K562 (cell line): Measurements from ENCODE around the gene FMNL3. TPM values are rescaled to one million over a fixed set of nuclear protein-coding genes. Genes with fewer than 3 reads are reported as not detected.

Source experiments
- ATAC-seq: fragments of 200-7000 bp; cut with Tn5 transposase; 3 replicates; pipeline ENCODE4 v1.9.1; 2020; ENCODE audit warnings: moderate library complexity
- BruUV-seq: library from RNA; stranded (reverse); fragments of 400-500 nt; replicated peaks from 2 replicates; lab custom pipeline; 2021; lab: Mats Ljungman, UMichigan
- CTCF ChIA-PET: fragments of 300-600 bp; formaldehyde crosslinking; extraction: SDS; loops from one replicate; lab custom pipeline; 2021; ENCODE audit warnings: low intra/inter-chr PET ratio; lab: Yijun Ruan, JAX
- POLR2A ChIA-PET: fragments of 300-600, 350-650 bp; sonication (Branson Sonifier 250); formaldehyde crosslinking; extraction: SDS; loops from one replicate; lab custom pipeline; 2021; ENCODE audit warnings: antibody characterized with exemption, inconsistent platforms; lab: Yijun Ruan, JAX
- DNase-seq, 4 experiments: peaks; one replicate each; pipeline versions ENCODE4 v3.0.0 to v3.0.0-alpha.2; 2011 to 2018; ENCODE audit warnings: low spot score in 3 of 4, mixed read lengths in 3 of 4; ENCODE audit errors: extremely low read depth in 1 of 4
- FAIRE-seq: peaks from 2 replicates; lab custom pipeline; 2011; peaks lifted over from hg19 to GRCh38; lab: Jason Lieb, UNC
- H2AFZ ChIP-seq: 2 replicates; pipeline ENCODE4 v1.6.0; 2011; ENCODE audit warnings: low read depth, low read length, control low read depth, inconsistent platforms
- H3K27ac ChIP-seq: fragments of 200-600 bp; 3 replicates; pipeline ENCODE4 v1.8.0; 2011; ENCODE audit warnings: low read depth, mild to moderate bottlenecking, control low read depth, inconsistent platforms, low read length, moderate library complexity, mixed read lengths; ENCODE audit errors: extremely low read depth
- H3K27me3 ChIP-seq, 2 experiments: fragments of 300-600 bp in 1 of 2; 2 replicates in 1 of 2; 3 replicates in 1 of 2; pipeline versions ENCODE4 v1.6.0 to v1.8.0; 2011; ENCODE audit warnings: inconsistent platforms in 2 of 2, low read length in 2 of 2, mild to moderate bottlenecking in 1 of 2, mixed read lengths in 1 of 2, moderate library complexity in 1 of 2; ENCODE audit not compliant: control insufficient read depth in 2 of 2, insufficient read depth in 2 of 2
- H3K36me3 ChIP-seq: fragments of 300-600 bp; 3 replicates; pipeline ENCODE4 v1.8.0; 2011; ENCODE audit warnings: mild to moderate bottlenecking, low read length, inconsistent platforms; ENCODE audit not compliant: control insufficient read depth, insufficient read depth
- H3K4me1 ChIP-seq, 2 experiments: fragments of 200-600 bp in 1 of 2; replicated peaks in 1 of 2; 2 replicates in 1 of 2; 3 replicates in 1 of 2; pipeline versions ENCODE4 v1.5.1 to v1.8.0; 2011; ENCODE audit warnings: inconsistent platforms in 2 of 2, low read length in 2 of 2, mild to moderate bottlenecking in 1 of 2, mixed read lengths in 1 of 2, moderate library complexity in 1 of 2; ENCODE audit not compliant: control insufficient read depth in 2 of 2, insufficient read depth in 2 of 2
- H3K4me2 ChIP-seq: 2 replicates; pipeline ENCODE4 v1.6.1; 2011; ENCODE audit warnings: low read length, control low read depth, inconsistent platforms, mixed read lengths; ENCODE audit not compliant: insufficient read depth
- H3K4me3 ChIP-seq: fragments of 200-600 bp; sonication (generic), shearing (Covaris generic); 2 replicates; pipeline ENCODE4 v1.5.1; 2016; ENCODE audit warnings: control low read depth, inconsistent platforms
- H3K79me2 ChIP-seq: fragments of 200-600 bp; 3 replicates; pipeline ENCODE4 v1.8.0; 2011; ENCODE audit warnings: low read length, inconsistent platforms; ENCODE audit not compliant: control insufficient read depth, insufficient read depth
- H3K9ac ChIP-seq, 2 experiments: 2 replicates each; pipeline versions ENCODE4 v1.6.0 to v1.6.1; 2011; ENCODE audit warnings: low read depth in 2 of 2, low read length in 2 of 2, control low read depth in 1 of 2, inconsistent platforms in 1 of 2, mild to moderate bottlenecking in 1 of 2, mixed read lengths in 1 of 2; ENCODE audit not compliant: insufficient read depth in 1 of 2
- H3K9me1 ChIP-seq: one replicate; pipeline ENCODE4 v1.6.0; 2011; ENCODE audit warnings: inconsistent platforms, mild to moderate bottlenecking, low read length, moderate library complexity; ENCODE audit not compliant: control insufficient read depth, insufficient read depth
- H3K9me3 ChIP-seq: replicated peaks from 2 replicates; pipeline ENCODE4 v1.5.1; 2011; ENCODE audit warnings: low read depth, low read length, inconsistent platforms; ENCODE audit not compliant: control insufficient read depth, insufficient read depth
- H4K20me1 ChIP-seq: replicated peaks from 2 replicates; pipeline ENCODE4 v1.6.1; 2011; ENCODE audit warnings: low read length, inconsistent platforms, mixed read lengths; ENCODE audit not compliant: control insufficient read depth, insufficient read depth
- C11orf30 ChIP-seq: fragments of 450-650 bp; IDR thresholded peaks from 2 replicates; pipeline ENCODE4 v1.6.1; 2016; ENCODE audit warnings: low read depth, mild to moderate bottlenecking
- CBX2 ChIP-seq: fragments of 200-600 bp; sonication (generic); IDR thresholded peaks from one replicate; pipeline ENCODE4 v1.6.1; 2012; ENCODE audit warnings: mild to moderate bottlenecking, low read length, inconsistent platforms; ENCODE audit not compliant: insufficient read depth, poor library complexity, severe bottlenecking
- FOXA3 ChIP-seq, 2 experiments: fragments of 450-650 bp in 1 of 2; sonication (generic) in 1 of 2; formaldehyde crosslinking; IDR thresholded peaks in 1 of 2; conservative IDR thresholded peaks in 1 of 2; 2 replicates each; pipeline versions ENCODE4 v1.4.0 to v1.8.0; 2020 to 2022; ENCODE audit warnings: mild to moderate bottlenecking in 2 of 2, missing genetic modification reagents in 1 of 2
- HDAC6 ChIP-seq: IDR thresholded peaks from 2 replicates; pipeline ENCODE4 v1.6.1; 2012; ENCODE audit warnings: low read depth, mild to moderate bottlenecking, control low read depth, inconsistent platforms, low read length, moderate library complexity
- MAZ ChIP-seq, 2 experiments: fragments of 450-650 bp in 1 of 2; sonication (generic) in 1 of 2; formaldehyde crosslinking; IDR thresholded peaks in 1 of 2; conservative IDR thresholded peaks in 1 of 2; 2 replicates each; pipeline versions ENCODE4 v1.4.0 to v1.5.0; 2020; ENCODE audit warnings: mild to moderate bottlenecking in 1 of 2, missing genetic modification reagents in 1 of 2
- PYGO2 ChIP-seq: fragments of 450-650 bp; IDR thresholded peaks from 2 replicates; pipeline ENCODE4 v1.6.1; 2016; ENCODE audit warnings: mild to moderate bottlenecking, missing genetic modification characterization, moderate library complexity, missing compliant biosample characterization
- ZNF589 ChIP-seq: fragments of 200-800 bp; sonication (Bioruptor generic); IDR thresholded peaks from 2 replicates; pipeline ENCODE4 v1.6.1; 2016; ENCODE audit warnings: low read depth, missing genetic modification characterization, missing compliant biosample characterization
- WGBS: fragments of 100-300 bp; shearing (Covaris generic); methylation state at CpG from one replicate; pipeline ENCODE4 v1.1.6; 2016; ENCODE audit warnings: low coverage, mixed read lengths; ENCODE audit not compliant: insufficient coverage; ENCODE audit errors: missing lambda C conversion rate; 5-methylcytosine and 5-hydroxymethylcytosine counted together
- in situ Hi-C: fragments of 300-500 bp; cut with MboI; formaldehyde crosslinking; loops from 4 replicates; pipeline ENCODE4 v1.15.0; 2018; ENCODE audit warnings: inconsistent platforms, mixed read lengths
- intact Hi-C: fragments of 100-400 bp; cut with micrococcal nuclease; formaldehyde crosslinking; loops from 2 replicates; pipeline ENCODE4 v1.14.2; 2022
- polyA plus RNA-seq, 8 experiments: library from polyadenylated mRNA; depleted of rRNA in 4 of 8; stranded (reverse) in 5 of 8; unstranded in 3 of 8; fragments of >200 nt; fragmentation: Nextera tagmentation in 2 of 8; fragmentation: Illumina TruSeq in 1 of 8; extraction: Ambion mirVana in 2 of 8; extraction: Trizol in 1 of 8; gene quantifications; 2 replicates each; pipeline versions ENCODE4 v1.2.1 to v1.2.3, GENCODE V29; 2011 to 2014; ENCODE audit warnings: inconsistent platforms in 1 of 8, missing spikeins in 1 of 8
- total RNA-seq, 7 experiments: library from RNA; depleted of rRNA in 6 of 7; stranded (reverse); fragments of >200 nt in 6 of 7; fragmentation: Illumina TruSeq in 2 of 7; extraction: Trizol in 2 of 7; gene quantifications; 2 replicates each; pipeline versions ENCODE4 v1.2.1 to v1.2.3, GENCODE V29; 2011 to 2021; ENCODE audit warnings: low replicate concordance in 1 of 7
- TF ChIP-seq, protein P1 (sequence below), 2 experiments: IDR thresholded peaks; 2 replicates each; pipeline ENCODE4 v1.6.1; 2011; ENCODE audit warnings: borderline replicate concordance in 1 of 2, control low read depth in 1 of 2, low read depth in 1 of 2, low read length in 1 of 2, mild to moderate bottlenecking in 1 of 2, mixed read lengths in 1 of 2, moderate library complexity in 1 of 2; ENCODE audit not compliant: insufficient read depth in 1 of 2, insufficient read length in 1 of 2, poor library complexity in 1 of 2, severe bottlenecking in 1 of 2; ENCODE audit errors: extremely low read depth in 1 of 2

The FMNL3 gene
- total and polyA plus RNA-seq, 9 of the 15 experiments (the other 6 are each of a cell fraction or from before 2014, with no cell fraction given): 0.49 to 14.4 (median 6.8) TPM

DNA sequence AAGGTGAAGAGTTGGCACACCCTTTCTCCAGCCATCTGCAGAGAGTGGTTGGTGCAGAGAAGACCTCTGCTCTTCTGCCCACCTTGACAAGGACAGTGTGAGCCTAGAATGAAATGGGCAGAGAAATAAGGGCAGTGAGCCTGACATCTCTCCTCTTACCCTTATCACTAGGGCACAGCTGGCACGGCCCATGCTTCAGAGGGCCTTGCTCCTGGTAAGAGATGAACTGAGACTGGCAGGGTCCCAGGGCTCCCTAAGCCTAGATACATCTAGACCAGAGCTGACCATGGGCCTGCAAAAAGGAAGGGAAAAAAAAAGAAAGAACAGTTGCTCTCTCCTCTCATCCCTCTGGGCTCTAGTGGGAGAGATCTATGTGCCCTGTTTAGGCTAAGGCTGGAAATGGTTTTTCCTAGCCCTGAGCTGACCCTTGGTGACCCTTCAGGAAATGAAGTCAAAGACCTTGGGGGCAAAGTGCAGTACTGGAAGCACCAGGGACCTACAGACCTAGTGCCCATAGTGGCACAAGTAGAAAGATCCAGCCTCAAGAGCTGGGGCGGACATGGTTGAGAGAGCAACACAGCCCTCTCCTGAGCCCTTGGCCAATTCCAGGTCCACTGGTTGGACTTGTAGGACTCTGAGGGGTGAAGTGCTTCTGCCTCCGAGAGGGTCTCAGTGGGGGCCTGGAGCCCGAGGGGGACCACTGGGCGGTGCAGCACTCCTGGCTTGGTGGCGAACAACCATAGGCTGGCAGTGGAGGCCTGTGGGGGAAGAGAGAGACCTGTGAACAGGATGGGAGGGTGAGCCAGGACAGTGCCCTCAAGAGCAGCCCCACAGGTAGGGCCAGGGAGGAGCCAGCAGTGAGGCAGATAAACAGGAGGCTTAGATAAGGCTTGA lies 61.8 kb downstream of the FMNL3 start:
- in situ Hi-C loops (no loop called here), intact Hi-C loops (no loop called here)
- TF ChIP-seq C11orf30: no peak
- BruUV-seq: no TSS peak
- Histone ChIP-seq H3K4me1 (peaks cover 0 to 16% of the 10 kb centered on the region in 2 experiments; a peak in 3 of 5 replicates), H2AFZ (no peak overlapping the region), H3K9me1 (no peaks in the 10 kb centered on the region), H4K20me1 (no peaks in the 10 kb centered on the region; the same call in 1 of the 2 replicates), H3K4me3 (no peak overlapping the region), H3K79me2 (no peaks in the 10 kb centered on the region), H3K9ac (peak overlapping the region in 1 of 2 experiments; percentile 48; a peak in 1 of 4 replicates), H3K9me3 (no peaks in the 10 kb centered on the region), H3K4me2 (no peak overlapping the region), H3K27me3 (no peaks in the 10 kb centered on the region), H3K36me3 (peaks cover 13% of the 10 kb centered on the region; the same call in 2 of the 3 replicates), H3K27ac (no peak overlapping the region)
- CTCF ChIA-PET: interaction anchor here (1.0 to 3.3 kb wide), 2 partner anchors 63 to 96 kb away, joined by 3 to 66 read pairs; partner anchors contain the start of genes FMNL3 and TMBIM6
- FAIRE-seq (no peak), DNase-seq (no peak), ATAC-seq (no peak)
- 89% methylated on average over 6 of the region's 6 CpGs for WGBS
- POLR2A ChIA-PET: interaction anchor here (0.7 to 1.5 kb wide), 3 partner anchors 10 to 115 kb away, joined by 3 to 5 read pairs (median 3); no protein-coding TSS in a partner anchor

DNA sequence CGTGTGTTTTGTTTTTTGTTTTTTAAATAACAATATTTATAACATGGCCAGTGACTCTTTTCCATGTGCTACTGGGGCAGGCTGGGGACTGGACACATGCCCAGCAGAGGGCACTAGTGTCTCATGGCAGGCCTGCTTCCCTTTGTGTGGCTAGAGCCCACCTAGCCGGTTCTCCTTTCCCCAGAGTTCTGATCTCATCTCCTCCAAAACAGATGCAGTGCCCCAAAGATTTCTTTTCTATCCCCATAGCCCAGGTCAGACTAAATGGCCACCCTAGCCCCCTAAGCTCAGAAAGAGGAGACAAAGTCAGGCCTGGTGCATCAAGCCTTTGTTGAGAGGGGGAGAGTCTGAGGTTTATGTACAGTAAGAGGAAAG lies 62.6 kb downstream of the FMNL3 start:
- CTCF ChIA-PET: interaction anchor here (0.6 to 3.3 kb wide), 5 partner anchors 63 to 549 kb away, joined by 3 to 66 read pairs (median 4); partner anchors contain the start of genes FMNL3 and TMBIM6
- peaks cover 13% of the 10 kb centered on the region; the same call in 2 of the 3 replicates for H3K36me3 ChIP-seq
- DNase-seq (peak; percentile 83 to 91 (median 87)), FAIRE-seq (peak; percentile 92), ATAC-seq (peak; percentile 95)
- no peaks in the 10 kb centered on the region for H4K20me1 ChIP-seq
- in situ Hi-C loops: loop anchor here (5.0 kb wide), 2 partner anchors 63 to 193 kb away; partner anchors contain the start of gene FMNL3
- H3K4me3 ChIP-seq: no peak overlapping the region
- no peaks in the 10 kb centered on the region for H3K9me1 ChIP-seq
- H3K9me3 ChIP-seq: no peaks in the 10 kb centered on the region
- POLR2A ChIA-PET: interaction anchor here (1.1 to 1.5 kb wide), 3 partner anchors 10 to 105 kb away, joined by 3 to 5 read pairs (median 3); partner anchors contain the start of gene TMBIM6
- 0 out of 3 replicates have a peak overlapping the region, but pooled peaks have one; percentile 25 for H3K27ac ChIP-seq
- peaks cover 0 to 16% of the 10 kb centered on the region in 2 experiments; a peak in 3 of 5 replicates for H3K4me1 ChIP-seq
- H2AFZ ChIP-seq: 0 out of 2 replicates have a peak overlapping the region, but pooled peaks have one; percentile 30
- no peak overlapping the region for H3K4me2 ChIP-seq
- no TSS peak for BruUV-seq
- H3K79me2 ChIP-seq: no peaks in the 10 kb centered on the region
- H3K27me3 ChIP-seq: no peaks in the 10 kb centered on the region
- 14% methylated on average over 2 of the region's 2 CpGs for WGBS
- H3K9ac ChIP-seq: peak overlapping the region in 1 of 2 experiments; percentile 80; a peak in 2 of 4 replicates
- intact Hi-C loops: loop anchor here (1.0 to 5.0 kb wide), 4 partner anchors 63 to 193 kb away; partner anchors contain the start of gene FMNL3
- TF ChIP-seq FOXA3 (CRISPR knock-in tag; conservative IDR thresholded peaks at IDR 0.05 in 1 of 2, IDR thresholded peaks at IDR 0.05 in 1 of 2): no peak
- no peak for TF ChIP-seq PYGO2
- TF ChIP-seq ZNF589 (CRISPR knock-in tag): no peak
- no peak for TF ChIP-seq CBX2
- peak in 1 of 2 experiments; percentile 62; a peak in 2 of 4 replicates for TF ChIP-seq MAZ (CRISPR knock-in tag; conservative IDR thresholded peaks at IDR 0.05 in 1 of 2, IDR thresholded peaks at IDR 0.05 in 1 of 2)
- TF ChIP-seq HDAC6: no peak
- TF ChIP-seq, protein P1, sequence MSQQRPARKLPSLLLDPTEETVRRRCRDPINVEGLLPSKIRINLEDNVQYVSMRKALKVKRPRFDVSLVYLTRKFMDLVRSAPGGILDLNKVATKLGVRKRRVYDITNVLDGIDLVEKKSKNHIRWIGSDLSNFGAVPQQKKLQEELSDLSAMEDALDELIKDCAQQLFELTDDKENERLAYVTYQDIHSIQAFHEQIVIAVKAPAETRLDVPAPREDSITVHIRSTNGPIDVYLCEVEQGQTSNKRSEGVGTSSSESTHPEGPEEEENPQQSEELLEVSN (IDR thresholded peaks at IDR 0.05; ENCODE audit: borderline replicate concordance in 1 of 2, extremely low read depth in 1 of 2, insufficient read depth in 1 of 2, insufficient read length in 1 of 2, low read depth in 1 of 2, low read length in 1 of 2, poor library complexity in 1 of 2, severe bottlenecking in 1 of 2): no peak
